GM19328 (cell line): Measurements from ENCODE around the gene FGF16.
"Not testable (repeated sequence)": the region's sequence is repeated elsewhere in the genome, so short reads cannot be mapped to it uniquely, and the experiment has no call there.

Experiments used
- ATAC-seq: cut with Tn5 transposase; IDR thresholded peaks from one replicate; pipeline ENCODE4 v1.9.1; 2021; ENCODE audit warnings: mild to moderate bottlenecking, moderate library complexity; ENCODE audit not compliant: unreplicated experiment

Gene FGF16

GRCh38 chrX:77446908-77447652, at the start of gene FGF16:
FGF16 (plus strand) TSS chrX:77447389; CDS start chrX:77447675, 286 bp downstream.
- ATAC-seq = no peak

GRCh38 chrX:77398330-77398954, 48.7 kb upstream of the FGF16 start:
- ATAC-seq = no peak

GRCh38 chrX:77404419-77404818, 42.8 kb upstream of the FGF16 start:
- no peak for ATAC-seq

- not testable (repeated sequence) for ATAC-seq
Measured at GRCh38 chrX:77407821-77408220, 39.4 kb upstream of the FGF16 start.

GRCh38 chrX:77412631-77413030, 34.6 kb upstream of the FGF16 start:
- ATAC-seq = no peak

- ATAC-seq = no peak
Measured at GRCh38 chrX:77415161-77415560, 32.0 kb upstream of the FGF16 start.

GRCh38 chrX:77415882-77416281, 31.3 kb upstream of the FGF16 start:
- ATAC-seq = no peak

- no peak for ATAC-seq
Measured at GRCh38 chrX:77422891-77423648, 24.1 kb upstream of the FGF16 start.

GRCh38 chrX:77426811-77427210, 20.4 kb upstream of the FGF16 start:
- ATAC-seq = no peak

GRCh38 chrX:77427611-77428010, 19.6 kb upstream of the FGF16 start:
- no peak for ATAC-seq

GRCh38 chrX:77428551-77428950, 18.6 kb upstream of the FGF16 start:
- no peak for ATAC-seq

GRCh38 chrX:77431227-77431626, 16.0 kb upstream of the FGF16 start:
- no peak for ATAC-seq

GRCh38 chrX:77433001-77433400, 14.2 kb upstream of the FGF16 start:
- ATAC-seq = no peak

- ATAC-seq = no peak
Measured at GRCh38 chrX:77434962-77435361, 12.2 kb upstream of the FGF16 start.

GRCh38 chrX:77436271-77436670, 10.9 kb upstream of the FGF16 start:
- ATAC-seq = no peak

- no peak for ATAC-seq
Measured at GRCh38 chrX:77436682-77437081, 10.5 kb upstream of the FGF16 start.

GRCh38 chrX:77440330-77440729, 6.9 kb upstream of the FGF16 start:
- ATAC-seq = no peak

GRCh38 chrX:77441033-77441432, 6.2 kb upstream of the FGF16 start:
- ATAC-seq = no peak

- ATAC-seq = no peak
Measured at GRCh38 chrX:77441479-77441878, 5.7 kb upstream of the FGF16 start.

GRCh38 chrX:77442728-77443127, 4.5 kb upstream of the FGF16 start:
- no peak for ATAC-seq

- ATAC-seq = no peak
Measured at GRCh38 chrX:77444075-77444474, 3.1 kb upstream of the FGF16 start.

GRCh38 chrX:77444545-77444944, 2.6 kb upstream of the FGF16 start:
- no peak for ATAC-seq
